ENCODE measurements around the gene SNAPIN.

GRCh38 chr1:153685544-153686340 lies 27.2 kb downstream of the SNAPIN start:
- TF ChIP-seq TARDBP (IDR thresholded peaks at IDR 0.05) (no peak), SUZ12 (IDR thresholded peaks at IDR 0.05) (no peak), L3MBTL2 (conservative IDR thresholded peaks at IDR 0.05) (no peak), ELF4 (IDR thresholded peaks at IDR 0.05) (no peak), FOXM1 (IDR thresholded peaks at IDR 0.05; ENCODE audit: borderline replicate concordance) (no peak)

Data from HEK293T (cell line).